Neural cell (in vitro differentiated cells): ENCODE measurements around the gene CPPED1. TPM values are rescaled to one million over a fixed set of nuclear protein-coding genes. Genes with fewer than 3 reads are reported as not detected.

Source experiments
- H2AFZ ChIP-seq: fragments of 200-600, 300-800 bp; sonication (generic), shearing (Covaris generic); 2 replicates; pipeline ENCODE4 v1.6.0; 2014; ENCODE audit warnings: low read depth, mild to moderate bottlenecking, antibody characterized with exemption, low read length, moderate library complexity
- H3F3A ChIP-seq: fragments of 200-600 bp; shearing (Covaris generic); 2 replicates; pipeline ENCODE4 v1.6.1; 2016; ENCODE audit warnings: mild to moderate bottlenecking, moderate library complexity, mixed read lengths, antibody characterized with exemption, low read length; ENCODE audit not compliant: insufficient read depth, poor library complexity, severe bottlenecking
- H3K27ac ChIP-seq: fragments of 200-600, 300-800 bp; sonication (generic), shearing (Covaris generic); 2 replicates; pipeline ENCODE4 v1.5.1; 2014; ENCODE audit warnings: mild to moderate bottlenecking, low read length, moderate library complexity
- H3K27me3 ChIP-seq: fragments of 300-800, 200-600 bp; sonication (generic), shearing (Covaris generic); 2 replicates; pipeline ENCODE4 v1.6.0; 2014; ENCODE audit warnings: mild to moderate bottlenecking, low read depth, low read length, moderate library complexity; ENCODE audit not compliant: insufficient read depth
- H3K36me3 ChIP-seq: fragments of 300-800, 200-600 bp; sonication (generic), shearing (Covaris generic); 2 replicates; pipeline ENCODE4 v1.5.1; 2014; ENCODE audit warnings: mild to moderate bottlenecking, antibody characterized with exemption, low read length, moderate library complexity; ENCODE audit not compliant: insufficient read depth
- H3K4me2 ChIP-seq: fragments of 300-800, 200-600 bp; sonication (generic), shearing (Covaris generic); 2 replicates; pipeline ENCODE4 v1.6.0; 2014; ENCODE audit warnings: mild to moderate bottlenecking, low read length
- H3K4me3 ChIP-seq: fragments of 300-800, 200-600 bp; sonication (generic), shearing (Covaris generic); 2 replicates; pipeline ENCODE4 v1.5.1; 2014; ENCODE audit warnings: mild to moderate bottlenecking, low read length, moderate library complexity
- H3K79me2 ChIP-seq: fragments of 200-600 bp; shearing (Covaris generic); replicated peaks from 2 replicates; pipeline ENCODE4 v1.6.0; 2014; ENCODE audit warnings: mild to moderate bottlenecking, low read length, moderate library complexity; ENCODE audit not compliant: insufficient read depth
- H3K9ac ChIP-seq: fragments of 300-800, 200-600 bp; sonication (generic), shearing (Covaris generic); 2 replicates; pipeline ENCODE4 v1.6.1; 2016; ENCODE audit warnings: mild to moderate bottlenecking, low read length, mixed read lengths
- H3K9me2 ChIP-seq: fragments of 200-600 bp; shearing (Covaris generic); 2 replicates; pipeline ENCODE4 v1.6.1; 2016; ENCODE audit warnings: mild to moderate bottlenecking, low read length, mixed read lengths; ENCODE audit not compliant: insufficient read depth
- H3K9me3 ChIP-seq: fragments of 200-600, 300-800 bp; sonication (generic), shearing (Covaris generic); 2 replicates; pipeline ENCODE4 v1.6.1; 2016; ENCODE audit warnings: mild to moderate bottlenecking, mixed run types, low read length, moderate library complexity, mixed read lengths
- H4K20me1 ChIP-seq: fragments of 200-600 bp; shearing (Covaris generic); 2 replicates; pipeline ENCODE4 v1.6.1; 2016; ENCODE audit warnings: mild to moderate bottlenecking, mixed run types; ENCODE audit not compliant: insufficient read depth
- EP300 ChIP-seq: fragments of 450-650 bp; conservative IDR thresholded peaks from 2 replicates; pipeline ENCODE4 v1.6.1; 2014; ENCODE audit warnings: antibody characterized with exemption, mild to moderate bottlenecking, moderate library complexity; ENCODE audit not compliant: poor library complexity, severe bottlenecking
- EZH2 ChIP-seq: fragments of 200-600, 300-800 bp; shearing (Covaris generic), sonication (generic); IDR thresholded peaks from 2 replicates; pipeline ENCODE4 v1.6.1; 2014; ENCODE audit warnings: antibody characterized with exemption, low read length, borderline replicate concordance, mild to moderate bottlenecking; ENCODE audit not compliant: insufficient read depth, poor library complexity, severe bottlenecking
- MXI1 ChIP-seq: fragments of 450-650 bp; conservative IDR thresholded peaks from 2 replicates; pipeline ENCODE4 v1.6.1; 2014; ENCODE audit warnings: antibody characterized with exemption, mild to moderate bottlenecking; ENCODE audit not compliant: poor library complexity, severe bottlenecking
- POLR2AphosphoS5 ChIP-seq: IDR thresholded peaks from 2 replicates; pipeline ENCODE4 v1.6.1; 2012
- RAD21 ChIP-seq: fragments of 450-650 bp; conservative IDR thresholded peaks from 2 replicates; pipeline ENCODE4 v1.6.1; 2014; ENCODE audit warnings: antibody characterized with exemption, mild to moderate bottlenecking, moderate library complexity
- SMC3 ChIP-seq: fragments of 450-650 bp; conservative IDR thresholded peaks from 2 replicates; pipeline ENCODE4 v1.6.1; 2014; ENCODE audit warnings: antibody characterized with exemption, mild to moderate bottlenecking, moderate library complexity; ENCODE audit not compliant: poor library complexity
- TAF1 ChIP-seq: IDR thresholded peaks from 2 replicates; pipeline ENCODE4 v1.6.1; 2012; ENCODE audit warnings: low read depth
- polyA plus RNA-seq: library from polyadenylated mRNA; depleted of rRNA; stranded (reverse); fragments of >200 nt; gene quantifications from 2 replicates; pipeline ENCODE4 v1.2.3, GENCODE V29; 2014
- small RNA-seq, 3 experiments: library from RNA; depleted of rRNA; stranded (forward); fragments of <200 nt; gene quantifications; one replicate each; pipeline ENCODE3, GENCODE V24; 2012
- TF ChIP-seq, protein P1 (sequence below): fragments of 450-650 bp; IDR thresholded peaks from 2 replicates; pipeline ENCODE4 v1.5.1; 2014; ENCODE audit warnings: antibody characterized with exemption, mild to moderate bottlenecking, moderate library complexity; ENCODE audit not compliant: poor library complexity, severe bottlenecking
- TF ChIP-seq, protein P2 (sequence below): IDR thresholded peaks from 2 replicates; pipeline ENCODE4 v1.6.1; 2012; ENCODE audit warnings: borderline replicate concordance

CPPED1 gene
- polyA plus RNA-seq, 1 donor from 2014 or later: 2.5 TPM

DNA sequence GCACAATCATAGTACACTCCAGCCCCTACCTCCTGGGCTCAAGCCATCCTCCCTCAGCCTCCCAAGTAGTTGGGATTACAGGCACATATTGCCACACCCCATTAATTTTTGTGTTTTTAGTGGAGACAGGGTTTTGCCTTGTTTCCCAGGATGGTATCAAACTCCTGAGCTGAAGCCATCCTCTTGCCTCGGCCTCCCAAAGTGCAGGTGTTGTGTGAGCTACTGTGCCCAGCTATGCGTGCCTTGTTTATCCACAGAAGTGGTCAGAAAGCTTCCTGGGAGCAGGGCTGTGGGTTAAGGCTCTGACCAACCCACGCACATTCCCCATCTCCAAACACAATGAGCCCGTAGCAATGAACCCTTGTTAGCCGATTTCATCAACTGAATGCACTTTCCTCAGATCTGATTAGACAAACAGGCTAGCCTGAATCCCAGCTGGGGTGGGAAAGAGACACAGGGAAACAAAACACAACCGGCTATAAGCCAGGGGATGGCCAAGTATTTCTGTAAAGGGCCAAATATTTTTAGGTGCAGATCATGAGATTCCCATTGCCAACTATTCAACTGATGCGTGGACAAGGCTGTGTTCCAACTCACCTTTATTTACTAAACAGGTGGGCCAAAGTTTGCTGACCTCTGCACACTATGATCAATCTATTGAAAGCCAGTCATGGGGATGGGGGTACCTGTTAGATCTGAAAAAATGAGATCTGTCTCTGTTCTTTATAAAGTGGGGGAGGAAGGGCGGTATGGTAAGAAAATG lies 193.6 kb downstream of the CPPED1 start:
- Histone ChIP-seq H4K20me1 (no peaks in the 10 kb centered on the region), H3K79me2 (no peaks in the 10 kb centered on the region), H3K27me3 (no peaks in the 10 kb centered on the region), H3K27ac (no peak overlapping the region), H3K9ac (no peak overlapping the region), H3K9me2 (no peaks in the 10 kb centered on the region), H3K4me2 (no peak overlapping the region), H3K36me3 (no peaks in the 10 kb centered on the region), H2AFZ (no peak overlapping the region), H3K9me3 (no peaks in the 10 kb centered on the region), H3F3A (no peaks in the 10 kb centered on the region), H3K4me3 (no peak overlapping the region)
- TF ChIP-seq SMC3 (no peak), TAF1 (no peak), MXI1 (no peak), RAD21 (no peak), EZH2 (no peak), EP300 (no peak), POLR2AphosphoS5 (no peak)
- TF ChIP-seq, protein P1, sequence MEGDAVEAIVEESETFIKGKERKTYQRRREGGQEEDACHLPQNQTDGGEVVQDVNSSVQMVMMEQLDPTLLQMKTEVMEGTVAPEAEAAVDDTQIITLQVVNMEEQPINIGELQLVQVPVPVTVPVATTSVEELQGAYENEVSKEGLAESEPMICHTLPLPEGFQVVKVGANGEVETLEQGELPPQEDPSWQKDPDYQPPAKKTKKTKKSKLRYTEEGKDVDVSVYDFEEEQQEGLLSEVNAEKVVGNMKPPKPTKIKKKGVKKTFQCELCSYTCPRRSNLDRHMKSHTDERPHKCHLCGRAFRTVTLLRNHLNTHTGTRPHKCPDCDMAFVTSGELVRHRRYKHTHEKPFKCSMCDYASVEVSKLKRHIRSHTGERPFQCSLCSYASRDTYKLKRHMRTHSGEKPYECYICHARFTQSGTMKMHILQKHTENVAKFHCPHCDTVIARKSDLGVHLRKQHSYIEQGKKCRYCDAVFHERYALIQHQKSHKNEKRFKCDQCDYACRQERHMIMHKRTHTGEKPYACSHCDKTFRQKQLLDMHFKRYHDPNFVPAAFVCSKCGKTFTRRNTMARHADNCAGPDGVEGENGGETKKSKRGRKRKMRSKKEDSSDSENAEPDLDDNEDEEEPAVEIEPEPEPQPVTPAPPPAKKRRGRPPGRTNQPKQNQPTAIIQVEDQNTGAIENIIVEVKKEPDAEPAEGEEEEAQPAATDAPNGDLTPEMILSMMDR: no peak
- TF ChIP-seq, protein P2, sequence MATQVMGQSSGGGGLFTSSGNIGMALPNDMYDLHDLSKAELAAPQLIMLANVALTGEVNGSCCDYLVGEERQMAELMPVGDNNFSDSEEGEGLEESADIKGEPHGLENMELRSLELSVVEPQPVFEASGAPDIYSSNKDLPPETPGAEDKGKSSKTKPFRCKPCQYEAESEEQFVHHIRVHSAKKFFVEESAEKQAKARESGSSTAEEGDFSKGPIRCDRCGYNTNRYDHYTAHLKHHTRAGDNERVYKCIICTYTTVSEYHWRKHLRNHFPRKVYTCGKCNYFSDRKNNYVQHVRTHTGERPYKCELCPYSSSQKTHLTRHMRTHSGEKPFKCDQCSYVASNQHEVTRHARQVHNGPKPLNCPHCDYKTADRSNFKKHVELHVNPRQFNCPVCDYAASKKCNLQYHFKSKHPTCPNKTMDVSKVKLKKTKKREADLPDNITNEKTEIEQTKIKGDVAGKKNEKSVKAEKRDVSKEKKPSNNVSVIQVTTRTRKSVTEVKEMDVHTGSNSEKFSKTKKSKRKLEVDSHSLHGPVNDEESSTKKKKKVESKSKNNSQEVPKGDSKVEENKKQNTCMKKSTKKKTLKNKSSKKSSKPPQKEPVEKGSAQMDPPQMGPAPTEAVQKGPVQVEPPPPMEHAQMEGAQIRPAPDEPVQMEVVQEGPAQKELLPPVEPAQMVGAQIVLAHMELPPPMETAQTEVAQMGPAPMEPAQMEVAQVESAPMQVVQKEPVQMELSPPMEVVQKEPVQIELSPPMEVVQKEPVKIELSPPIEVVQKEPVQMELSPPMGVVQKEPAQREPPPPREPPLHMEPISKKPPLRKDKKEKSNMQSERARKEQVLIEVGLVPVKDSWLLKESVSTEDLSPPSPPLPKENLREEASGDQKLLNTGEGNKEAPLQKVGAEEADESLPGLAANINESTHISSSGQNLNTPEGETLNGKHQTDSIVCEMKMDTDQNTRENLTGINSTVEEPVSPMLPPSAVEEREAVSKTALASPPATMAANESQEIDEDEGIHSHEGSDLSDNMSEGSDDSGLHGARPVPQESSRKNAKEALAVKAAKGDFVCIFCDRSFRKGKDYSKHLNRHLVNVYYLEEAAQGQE: no peak

Small RNA genes within 50 kb of the gene (small RNA-seq; reads per million reads assigned to genes)
- gene MIR4718 (0 reads per million in 3 experiments), gene RF00443 (0 reads per million in 3 experiments)

Other genes starting within 250 kb of the CPPED1 start
- 1.3 and 2.0 TPM in 2 replicates for gene SHISA9, start 97.7 kb upstream of the CPPED1 start, polyA plus RNA-seq